Esophagus squamous epithelium (tissue), 4 donors: ENCODE results near the gene CA10.

Experiments used
- POLR2A ChIP-seq, 4 donors: fragments of 450-650 bp; IDR thresholded peaks; one replicate each; pipeline ENCODE4 v1.6.1; 2017; ENCODE audit warnings: antibody characterized with exemption in 4 of 4, mild to moderate bottlenecking in 4 of 4, moderate library complexity in 3 of 4
- TF ChIP-seq, protein P1 (sequence below), 6 experiments: fragments of 450-650 bp in 4 of 6; fragments of 200-600 bp in 2 of 6; sonication (generic) in 2 of 6; IDR thresholded peaks; one replicate each; pipeline ENCODE4 v1.5.1; 2016 to 2019; ENCODE audit warnings: antibody characterized with exemption in 6 of 6, mild to moderate bottlenecking in 4 of 6, moderate library complexity in 4 of 6

DNA sequence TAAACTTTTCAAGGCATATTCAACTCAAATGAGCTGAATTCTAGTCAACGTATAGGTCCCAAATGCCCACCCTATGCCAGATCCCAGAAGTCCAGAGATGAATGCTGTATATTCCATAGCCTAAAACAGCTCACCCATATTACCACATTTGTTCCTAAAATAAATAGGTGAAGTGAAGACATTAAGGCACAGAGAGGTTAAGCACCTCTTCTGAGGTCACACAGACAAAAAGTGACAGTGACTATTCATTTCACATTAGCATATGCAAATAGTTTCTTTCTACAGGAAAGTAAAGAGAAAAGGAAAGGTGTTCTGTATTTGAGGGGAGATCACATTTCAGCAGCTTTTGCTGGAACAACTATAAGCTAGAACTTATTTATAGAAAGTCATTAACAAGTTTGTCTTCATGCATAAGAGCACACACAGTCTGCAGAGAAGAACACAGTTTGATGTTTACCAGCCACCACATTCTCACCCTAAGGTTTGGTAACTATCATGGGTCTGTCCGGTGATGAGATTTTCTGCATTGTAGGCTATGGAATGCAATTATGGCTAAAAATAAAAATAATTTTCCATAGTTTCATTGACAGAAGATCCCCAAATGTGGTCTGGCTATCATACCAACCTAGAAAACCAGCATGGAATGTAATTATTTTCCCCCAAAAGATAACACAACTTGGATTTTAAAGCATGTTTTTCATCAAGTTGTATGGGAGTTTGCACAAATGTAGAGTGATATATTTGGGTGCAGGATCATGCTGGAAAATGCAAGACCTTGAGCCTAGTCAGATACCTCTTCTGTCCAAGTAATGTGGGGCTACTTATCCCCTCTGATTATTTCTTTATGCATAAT, 496.1 kb downstream of the CA10 start:
- TF ChIP-seq, protein P1, sequence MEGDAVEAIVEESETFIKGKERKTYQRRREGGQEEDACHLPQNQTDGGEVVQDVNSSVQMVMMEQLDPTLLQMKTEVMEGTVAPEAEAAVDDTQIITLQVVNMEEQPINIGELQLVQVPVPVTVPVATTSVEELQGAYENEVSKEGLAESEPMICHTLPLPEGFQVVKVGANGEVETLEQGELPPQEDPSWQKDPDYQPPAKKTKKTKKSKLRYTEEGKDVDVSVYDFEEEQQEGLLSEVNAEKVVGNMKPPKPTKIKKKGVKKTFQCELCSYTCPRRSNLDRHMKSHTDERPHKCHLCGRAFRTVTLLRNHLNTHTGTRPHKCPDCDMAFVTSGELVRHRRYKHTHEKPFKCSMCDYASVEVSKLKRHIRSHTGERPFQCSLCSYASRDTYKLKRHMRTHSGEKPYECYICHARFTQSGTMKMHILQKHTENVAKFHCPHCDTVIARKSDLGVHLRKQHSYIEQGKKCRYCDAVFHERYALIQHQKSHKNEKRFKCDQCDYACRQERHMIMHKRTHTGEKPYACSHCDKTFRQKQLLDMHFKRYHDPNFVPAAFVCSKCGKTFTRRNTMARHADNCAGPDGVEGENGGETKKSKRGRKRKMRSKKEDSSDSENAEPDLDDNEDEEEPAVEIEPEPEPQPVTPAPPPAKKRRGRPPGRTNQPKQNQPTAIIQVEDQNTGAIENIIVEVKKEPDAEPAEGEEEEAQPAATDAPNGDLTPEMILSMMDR (IDR thresholded peaks at IDR 0.05), result no peak
- no peak for TF ChIP-seq POLR2A (IDR thresholded peaks at IDR 0.05)
